GM19455 (cell line): Measurements from ENCODE around the gene WLS.
"Not testable (repeated sequence)": the region's sequence is repeated elsewhere in the genome, so short reads cannot be mapped to it uniquely, and the experiment has no call there.

Experiments
- ATAC-seq: cut with Tn5 transposase; IDR thresholded peaks from one replicate; pipeline ENCODE4 v1.9.1; 2021; ENCODE audit not compliant: unreplicated experiment

The WLS gene

GRCh38 chr1:68201546-68202238 lies 30.6 kb downstream of the WLS start:
- no peak for ATAC-seq

GRCh38 chr1:68199603-68200002 lies 32.7 kb downstream of the WLS start:
- no peak for ATAC-seq

- ATAC-seq = no peak
These were observed 33.6 kb downstream of the WLS start for GRCh38 chr1:68198752-68199151.

GRCh38 chr1:68197891-68198290 lies 34.4 kb downstream of the WLS start:
- ATAC-seq = no peak

GRCh38 chr1:68197461-68197860 lies 34.9 kb downstream of the WLS start:
- no peak for ATAC-seq

- ATAC-seq = no peak
These were observed 35.6 kb downstream of the WLS start for GRCh38 chr1:68196676-68197075.

GRCh38 chr1:68191717-68192116 lies 40.6 kb downstream of the WLS start:
- no peak for ATAC-seq

- no peak for ATAC-seq
These were observed 43.5 kb downstream of the WLS start for GRCh38 chr1:68188644-68189340.

- no peak for ATAC-seq
These were observed 44.2 kb downstream of the WLS start for GRCh38 chr1:68188060-68188538.

GRCh38 chr1:68185743-68186142 lies 46.6 kb downstream of the WLS start:
- no peak for ATAC-seq

- no peak for ATAC-seq
These were observed 48.4 kb downstream of the WLS start for GRCh38 chr1:68183895-68184294.

GRCh38 chr1:68181165-68181556 lies 51.2 kb downstream of the WLS start:
- no peak for ATAC-seq

- ATAC-seq = no peak
These were observed 51.7 kb downstream of the WLS start for GRCh38 chr1:68180441-68181164.

GRCh38 chr1:68178821-68179490 lies 53.4 kb downstream of the WLS start:
- no peak for ATAC-seq

GRCh38 chr1:68175621-68176398 lies 56.5 kb downstream of the WLS start:
- no peak for ATAC-seq

GRCh38 chr1:68174738-68175113 lies 57.6 kb downstream of the WLS start:
- ATAC-seq = no peak

GRCh38 chr1:68173936-68174737 lies 58.2 kb downstream of the WLS start:
- ATAC-seq = no peak

- no peak for ATAC-seq
These were observed 58.9 kb downstream of the WLS start for GRCh38 chr1:68173283-68173935.

- ATAC-seq = not testable (repeated sequence)
These were observed 60.5 kb downstream of the WLS start for GRCh38 chr1:68171795-68172194.
